ENCODE measurements around the gene DLL1. TPM values are rescaled to one million over a fixed set of nuclear protein-coding genes. Genes with fewer than 3 reads are reported as not detected.
"Not testable (repeated sequence)": the region's sequence is repeated elsewhere in the genome, so short reads cannot be mapped to it uniquely, and the experiment has no call there.

Gene DLL1, protein sequence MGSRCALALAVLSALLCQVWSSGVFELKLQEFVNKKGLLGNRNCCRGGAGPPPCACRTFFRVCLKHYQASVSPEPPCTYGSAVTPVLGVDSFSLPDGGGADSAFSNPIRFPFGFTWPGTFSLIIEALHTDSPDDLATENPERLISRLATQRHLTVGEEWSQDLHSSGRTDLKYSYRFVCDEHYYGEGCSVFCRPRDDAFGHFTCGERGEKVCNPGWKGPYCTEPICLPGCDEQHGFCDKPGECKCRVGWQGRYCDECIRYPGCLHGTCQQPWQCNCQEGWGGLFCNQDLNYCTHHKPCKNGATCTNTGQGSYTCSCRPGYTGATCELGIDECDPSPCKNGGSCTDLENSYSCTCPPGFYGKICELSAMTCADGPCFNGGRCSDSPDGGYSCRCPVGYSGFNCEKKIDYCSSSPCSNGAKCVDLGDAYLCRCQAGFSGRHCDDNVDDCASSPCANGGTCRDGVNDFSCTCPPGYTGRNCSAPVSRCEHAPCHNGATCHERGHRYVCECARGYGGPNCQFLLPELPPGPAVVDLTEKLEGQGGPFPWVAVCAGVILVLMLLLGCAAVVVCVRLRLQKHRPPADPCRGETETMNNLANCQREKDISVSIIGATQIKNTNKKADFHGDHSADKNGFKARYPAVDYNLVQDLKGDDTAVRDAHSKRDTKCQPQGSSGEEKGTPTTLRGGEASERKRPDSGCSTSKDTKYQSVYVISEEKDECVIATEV
- 10 to 100 TPM; 15.2 to 15.8 TPM for total RNA-seq

GRCh38 chr6:170290296-170291128 lies at the start of gene DLL1:
DLL1 (minus strand) TSS chr6:170291078; CDS start chr6:170290139, 939 bp downstream.
- Mint-ChIP-seq H3K9me3 (no peaks in the 10 kb centered on the region), H3K36me3 (peaks cover 9% of the 10 kb centered on the region), H3K4me1 (peaks cover 35% of the 10 kb centered on the region), H3K4me3 (peak within 1 kb of the TSS; percentile 90), H3K27me3 (peaks cover 39% of the 10 kb centered on the region), H3K27ac (peak within 1 kb of the TSS; percentile 84)
- POLR2A ChIA-PET: interaction anchor here (0.9 to 5.1 kb wide), 6 partner anchors 11 to 588 kb away, joined by 3 to 35 read pairs (median 12); partner anchors contain the start of genes C6orf120 and WDR27
- ATAC-seq (ENCODE audit: low read depth) (peak; percentile 30), DNase-seq (peak; percentile 74)

DNA sequence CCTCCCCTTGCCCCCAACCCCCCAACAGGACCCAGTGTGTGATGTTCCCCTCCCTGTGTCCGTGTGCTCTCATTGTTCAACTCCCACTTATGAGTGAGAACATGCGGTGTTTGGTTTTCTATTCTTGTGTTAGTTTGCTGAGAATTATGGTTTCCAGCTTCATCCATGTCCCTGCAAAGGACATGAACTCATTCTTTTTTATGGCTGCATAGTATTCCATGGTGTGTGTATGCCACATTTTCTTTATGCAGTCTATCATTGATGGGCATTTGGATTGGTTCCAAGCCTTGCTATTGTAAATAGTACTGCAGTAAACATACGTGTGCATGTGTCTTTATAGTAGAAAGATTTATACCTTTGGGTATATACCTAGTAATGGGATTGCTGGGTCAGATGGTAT lies 44.3 kb upstream of the DLL1 start:
- POLR2A ChIA-PET; H3K27ac Mint-ChIP-seq; H3K9me3 Mint-ChIP-seq; H3K4me1 Mint-ChIP-seq; ATAC-seq (ENCODE audit: low read depth); H3K27me3 Mint-ChIP-seq; DNase-seq; H3K4me3 Mint-ChIP-seq: not testable (repeated sequence)
- peaks cover 60% of the 10 kb centered on the region for H3K36me3 Mint-ChIP-seq

DNA sequence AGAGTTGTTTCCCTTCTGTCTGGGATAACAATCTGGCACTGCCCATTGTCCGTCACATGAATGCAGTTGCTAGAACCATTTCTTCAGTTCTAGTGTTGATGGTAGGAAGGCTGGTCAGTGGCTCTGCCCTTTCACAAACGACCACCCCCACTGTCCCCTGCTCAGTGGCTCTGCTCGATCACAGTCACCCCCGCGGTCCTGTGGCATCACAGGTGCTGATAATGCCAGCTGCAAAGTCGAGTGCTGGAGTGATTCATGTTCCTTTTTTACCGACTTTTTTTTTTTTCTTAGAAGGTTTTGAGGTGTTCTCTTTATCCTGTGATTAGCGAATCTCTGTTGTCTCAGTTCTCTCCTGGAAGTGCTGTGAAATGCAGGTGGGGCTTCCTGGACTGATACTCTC lies 38.4 kb upstream of the DLL1 start:
- Mint-ChIP-seq H3K4me1 (peaks cover 1% of the 10 kb centered on the region), H3K36me3 (peaks cover 36% of the 10 kb centered on the region), H3K4me3 (no peak overlapping the region), H3K9me3 (no peaks in the 10 kb centered on the region), H3K27me3 (no peaks in the 10 kb centered on the region), H3K27ac (no peak overlapping the region)
- DNase-seq (no peak), ATAC-seq (ENCODE audit: low read depth) (no peak)
- POLR2A ChIA-PET: interaction anchor here (0.7 kb wide), 1 partner anchor 306 kb away, joined by 3 read pairs; no protein-coding TSS in a partner anchor

DNA sequence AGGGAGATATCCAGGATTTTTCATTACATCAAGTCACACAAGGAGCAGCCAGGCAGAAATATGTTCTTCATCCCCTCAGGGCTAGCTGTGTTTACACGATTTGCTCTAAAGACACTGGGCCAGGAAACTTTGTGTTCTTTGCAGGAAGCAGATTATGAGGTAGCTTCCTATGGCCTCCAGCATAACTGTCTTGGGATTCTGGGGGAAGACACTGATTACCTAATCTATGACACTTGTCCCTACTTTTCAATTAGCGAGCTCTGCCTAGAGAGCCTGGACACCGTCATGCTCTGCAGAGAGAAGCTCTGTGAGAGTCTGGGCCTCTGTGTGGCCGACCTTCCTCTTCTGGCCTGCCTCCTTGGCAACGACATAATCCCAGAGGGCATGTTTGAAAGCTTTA lies 26.8 kb upstream of the DLL1 start:
- Mint-ChIP-seq H3K27ac (no peak overlapping the region), H3K9me3 (no peaks in the 10 kb centered on the region), H3K4me1 (peaks cover 2% of the 10 kb centered on the region), H3K4me3 (no peak overlapping the region), H3K36me3 (peaks cover 35% of the 10 kb centered on the region), H3K27me3 (no peaks in the 10 kb centered on the region)
- POLR2A ChIA-PET: interaction anchor here (0.7 kb wide), 1 partner anchor 10 kb away, joined by 3 read pairs; no protein-coding TSS in a partner anchor
- ATAC-seq (ENCODE audit: low read depth): no peak
- no peak for DNase-seq

GRCh38 chr6:170317076-170317475 lies 26.2 kb upstream of the DLL1 start:
- POLR2A ChIA-PET: no interaction called here
- Mint-ChIP-seq H3K4me1 (peaks cover 6% of the 10 kb centered on the region), H3K27ac (no peak overlapping the region), H3K4me3 (no peak overlapping the region), H3K36me3 (peaks cover 31% of the 10 kb centered on the region), H3K9me3 (no peaks in the 10 kb centered on the region), H3K27me3 (no peaks in the 10 kb centered on the region)
- ATAC-seq (ENCODE audit: low read depth): no peak
- DNase-seq: no peak

DNA sequence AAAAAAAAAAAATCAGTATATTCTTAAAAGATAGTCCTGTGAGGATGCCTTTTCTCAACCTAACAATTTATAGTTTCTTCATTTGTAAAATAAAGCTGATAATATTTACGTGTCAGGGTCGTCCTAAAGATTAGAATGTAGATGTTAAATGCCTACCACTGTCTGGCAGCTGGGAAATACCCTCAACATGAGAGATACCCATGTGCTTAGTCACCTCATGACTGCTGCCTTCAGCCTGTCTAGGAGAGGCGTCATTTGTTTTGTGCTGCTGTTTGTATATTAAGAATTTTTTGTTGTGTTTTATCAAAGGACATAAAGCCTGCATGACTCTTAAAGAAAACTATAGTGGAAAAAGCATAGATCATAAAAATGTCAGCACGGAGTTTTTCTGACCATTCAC lies 25.2 kb upstream of the DLL1 start:
- no peak overlapping the region for H3K4me3 Mint-ChIP-seq
- no peaks in the 10 kb centered on the region for H3K27me3 Mint-ChIP-seq
- DNase-seq (no peak), ATAC-seq (ENCODE audit: low read depth) (no peak)
- H3K9me3 Mint-ChIP-seq: no peaks in the 10 kb centered on the region
- H3K4me1 Mint-ChIP-seq: peaks cover 10% of the 10 kb centered on the region
- H3K27ac Mint-ChIP-seq: no peak overlapping the region
- POLR2A ChIA-PET: interaction anchor here (0.6 to 0.7 kb wide), 3 partner anchors 30 to 85 kb away, joined by 3 to 7 read pairs (median 3); no protein-coding TSS in a partner anchor
- peaks cover 33% of the 10 kb centered on the region for H3K36me3 Mint-ChIP-seq

GRCh38 chr6:170314983-170315382 lies 24.1 kb upstream of the DLL1 start:
- Mint-ChIP-seq H3K27me3 (no peaks in the 10 kb centered on the region), H3K36me3 (peaks cover 24% of the 10 kb centered on the region), H3K4me3 (no peak overlapping the region), H3K9me3 (no peaks in the 10 kb centered on the region), H3K4me1 (peaks cover 11% of the 10 kb centered on the region), H3K27ac (no peak overlapping the region)
- POLR2A ChIA-PET: no interaction called here
- DNase-seq (no peak), ATAC-seq (ENCODE audit: low read depth) (no peak)

GRCh38 chr6:170313716-170314295 lies 22.9 kb upstream of the DLL1 start:
- H3K27me3 Mint-ChIP-seq: no peaks in the 10 kb centered on the region
- peaks cover 16% of the 10 kb centered on the region for H3K36me3 Mint-ChIP-seq
- POLR2A ChIA-PET: no interaction called here
- H3K27ac Mint-ChIP-seq: no peak overlapping the region
- H3K4me3 Mint-ChIP-seq: no peak overlapping the region
- DNase-seq (no peak), ATAC-seq (ENCODE audit: low read depth) (no peak)
- no peaks in the 10 kb centered on the region for H3K9me3 Mint-ChIP-seq
- peaks cover 12% of the 10 kb centered on the region for H3K4me1 Mint-ChIP-seq

- POLR2A ChIA-PET: no interaction called here
- Mint-ChIP-seq H3K36me3 (peaks cover 19% of the 10 kb centered on the region), H3K27ac (no peak overlapping the region), H3K27me3 (no peaks in the 10 kb centered on the region), H3K9me3 (no peaks in the 10 kb centered on the region), H3K4me3 (no peak overlapping the region), H3K4me1 (peaks cover 20% of the 10 kb centered on the region)
- ATAC-seq (ENCODE audit: low read depth) (no peak), DNase-seq (no peak)
Measured at GRCh38 chr6:170312876-170313275, 22.0 kb upstream of the DLL1 start.

DNA sequence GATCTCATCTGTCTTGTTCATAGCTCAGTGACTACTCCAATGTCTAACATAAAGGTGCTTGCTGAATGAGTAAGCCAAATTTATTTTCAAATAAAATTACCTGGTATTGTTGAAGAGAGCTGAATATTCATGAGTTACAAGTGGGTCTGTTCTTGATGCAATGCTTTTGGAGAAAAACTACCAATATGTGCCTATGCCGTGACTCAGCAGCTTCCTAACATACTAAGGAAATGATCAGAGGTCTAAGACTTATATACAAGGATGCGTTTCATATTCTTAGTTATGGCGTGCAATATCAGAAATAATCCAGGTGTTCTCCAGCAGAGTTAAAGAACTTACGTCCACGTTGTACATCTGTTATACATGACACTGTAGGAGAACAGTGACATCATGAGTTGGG lies 20.8 kb upstream of the DLL1 start:
- Mint-ChIP-seq H3K9me3 (no peaks in the 10 kb centered on the region), H3K4me3 (no peak overlapping the region), H3K27ac (no peak overlapping the region), H3K4me1 (peaks cover 26% of the 10 kb centered on the region), H3K36me3 (peaks cover 14% of the 10 kb centered on the region), H3K27me3 (no peaks in the 10 kb centered on the region)
- DNase-seq: no peak
- POLR2A ChIA-PET: no interaction called here
- no peak for ATAC-seq (ENCODE audit: low read depth)

- H3K4me3 Mint-ChIP-seq: peak overlapping the region; percentile 74
- DNase-seq: no peak
- H3K36me3 Mint-ChIP-seq: peaks cover 13% of the 10 kb centered on the region
- peaks cover 25% of the 10 kb centered on the region for H3K4me1 Mint-ChIP-seq
- peaks cover 7% of the 10 kb centered on the region for H3K27me3 Mint-ChIP-seq
- ATAC-seq (ENCODE audit: low read depth): no peak
- POLR2A ChIA-PET: no interaction called here
- H3K27ac Mint-ChIP-seq: no peak overlapping the region
- no peaks in the 10 kb centered on the region for H3K9me3 Mint-ChIP-seq
Measured at GRCh38 chr6:170308761-170309160, 17.9 kb upstream of the DLL1 start.

DNA sequence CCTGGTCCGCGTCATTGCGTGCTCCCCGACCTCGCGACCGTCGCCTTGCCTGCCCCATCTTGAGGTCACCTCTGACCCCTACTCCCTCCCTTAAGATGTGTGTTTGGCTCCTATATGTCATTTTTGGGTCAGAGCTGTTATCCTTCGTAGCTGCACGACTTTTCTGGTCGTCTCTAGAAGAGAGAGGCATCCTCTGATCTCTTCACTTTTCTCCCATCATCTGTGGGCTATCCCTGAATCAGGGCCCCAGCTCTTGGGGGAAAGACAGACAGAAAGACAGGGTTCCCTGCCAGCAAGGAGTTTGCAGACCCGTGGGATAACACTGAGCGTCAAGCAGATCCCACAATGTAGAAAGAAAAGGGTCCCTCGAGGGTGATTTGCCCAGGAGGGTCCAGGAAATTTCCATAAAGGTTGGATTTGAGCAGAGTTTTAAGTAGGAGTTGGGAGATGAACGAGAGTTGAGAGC lies 16.2 kb upstream of the DLL1 start:
- peak overlapping the region; percentile 95 for H3K27ac Mint-ChIP-seq
- H3K4me1 Mint-ChIP-seq: peaks cover 21% of the 10 kb centered on the region
- no peak for ATAC-seq (ENCODE audit: low read depth)
- H3K36me3 Mint-ChIP-seq: peaks cover 11% of the 10 kb centered on the region
- DNase-seq: no peak
- POLR2A ChIA-PET: interaction anchor here (0.5 to 0.9 kb wide), 3 partner anchors 11 to 250 kb away, joined by 3 to 4 read pairs (median 3); no protein-coding TSS in a partner anchor
- no peaks in the 10 kb centered on the region for H3K9me3 Mint-ChIP-seq
- H3K27me3 Mint-ChIP-seq: peaks cover 18% of the 10 kb centered on the region
- H3K4me3 Mint-ChIP-seq: peak overlapping the region; percentile 94

All from activated naive CD8-positive, alpha-beta T cell treated with anti-CD3 and anti-CD28 coated beads, Interleukin-2, amount 10 ng/mL, durations not matched to agents 7 days and 5 days (primary cell).